Natural killer cell treated with Interleukin-12 subunit alpha and Interleukin-12 subunit beta and Interleukin-15 and Interleukin-18, amount 100 ng/mL, for 72 hours (primary cell): Measurements from ENCODE around the gene ATP8A2. TPM values are rescaled to one million over a fixed set of nuclear protein-coding genes. Genes with fewer than 3 reads are reported as not detected.
A peak's percentile ranks its signal among the peaks of the same experiment; 100 is the strongest.

Source experiments
- ATAC-seq, 2 donors: fragments of 150-1000 bp; cut with Tn5 transposase in 1 of 2; sonication (Bioruptor Pico), chemical (Tn5 transposase) in 1 of 2; 2 replicates each; pipeline ENCODE4 v1.10.0; 2021
- DNase-seq: peaks from one replicate; pipeline ENCODE4 v3.0.0; 2022; ENCODE audit warnings: low spot score
- H3K27ac Mint-ChIP-seq, 2 donors: 1 replicate in 1 of 2; 2 replicates in 1 of 2; pipeline ENCODE4 v1.8.0; 2022; ENCODE audit warnings: mixed read lengths in 2 of 2, mild to moderate bottlenecking in 1 of 2, moderate library complexity in 1 of 2
- H3K27me3 Mint-ChIP-seq, 2 donors: 1 replicate in 1 of 2; 2 replicates in 1 of 2; pipeline ENCODE4 v1.8.0; 2022; ENCODE audit warnings: mixed read lengths in 2 of 2
- H3K36me3 Mint-ChIP-seq: one replicate; pipeline ENCODE4 v1.8.0; 2022; ENCODE audit warnings: mixed read lengths
- H3K4me1 Mint-ChIP-seq, 2 donors: 1 replicate in 1 of 2; 2 replicates in 1 of 2; pipeline ENCODE4 v1.8.0; 2022; ENCODE audit warnings: low read depth in 2 of 2, mixed read lengths in 2 of 2, mild to moderate bottlenecking in 1 of 2
- H3K4me3 Mint-ChIP-seq: one replicate; pipeline ENCODE4 v1.8.0; 2022; ENCODE audit warnings: mixed read lengths
- H3K9me3 Mint-ChIP-seq: 2 replicates; pipeline ENCODE4 v1.8.0; 2022; ENCODE audit warnings: mixed read lengths
- total RNA-seq, 2 donors: library from RNA; stranded (reverse); gene quantifications; one replicate each; pipeline ENCODE4 v1.2.3, GENCODE V29; 2022

The ATP8A2 gene
- total RNA-seq, 2 donors from 2014 or later, result 0.10 to 0.14 TPM

DNA sequence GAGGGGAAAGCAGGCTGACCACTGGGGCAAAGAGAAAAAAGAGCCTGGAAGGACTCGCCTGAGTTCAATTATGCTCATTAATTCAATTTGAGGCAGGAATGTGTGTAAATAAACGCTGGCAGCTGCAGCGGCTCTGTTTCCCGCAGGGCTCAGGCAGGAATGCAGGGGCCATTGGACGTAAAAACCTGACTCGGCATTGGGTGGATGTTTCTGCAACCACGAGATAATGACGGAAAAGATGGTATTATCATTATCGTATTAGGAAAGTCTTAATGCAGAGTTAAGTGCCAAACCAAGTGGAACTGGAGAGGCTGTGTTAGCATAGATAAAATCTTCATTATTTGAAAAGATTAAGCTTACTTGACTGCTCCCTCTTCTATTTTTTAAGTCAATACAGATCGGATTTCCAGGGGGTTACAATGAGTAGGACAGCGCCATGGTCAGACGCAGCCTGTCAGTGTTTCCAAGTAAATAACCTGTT, 510.2 kb downstream of the ATP8A2 start:
- Mint-ChIP-seq H3K27ac (no peak overlapping the region), H3K27me3 (peaks cover 0 to 5% of the 10 kb centered on the region in 2 donors), H3K4me3 (no peak overlapping the region), H3K9me3 (no peaks in the 10 kb centered on the region), H3K4me1 (peaks cover 0 to 12% of the 10 kb centered on the region in 2 donors), H3K36me3 (no peaks in the 10 kb centered on the region)
- DNase-seq, result no peak
- ATAC-seq, result no peak

DNA sequence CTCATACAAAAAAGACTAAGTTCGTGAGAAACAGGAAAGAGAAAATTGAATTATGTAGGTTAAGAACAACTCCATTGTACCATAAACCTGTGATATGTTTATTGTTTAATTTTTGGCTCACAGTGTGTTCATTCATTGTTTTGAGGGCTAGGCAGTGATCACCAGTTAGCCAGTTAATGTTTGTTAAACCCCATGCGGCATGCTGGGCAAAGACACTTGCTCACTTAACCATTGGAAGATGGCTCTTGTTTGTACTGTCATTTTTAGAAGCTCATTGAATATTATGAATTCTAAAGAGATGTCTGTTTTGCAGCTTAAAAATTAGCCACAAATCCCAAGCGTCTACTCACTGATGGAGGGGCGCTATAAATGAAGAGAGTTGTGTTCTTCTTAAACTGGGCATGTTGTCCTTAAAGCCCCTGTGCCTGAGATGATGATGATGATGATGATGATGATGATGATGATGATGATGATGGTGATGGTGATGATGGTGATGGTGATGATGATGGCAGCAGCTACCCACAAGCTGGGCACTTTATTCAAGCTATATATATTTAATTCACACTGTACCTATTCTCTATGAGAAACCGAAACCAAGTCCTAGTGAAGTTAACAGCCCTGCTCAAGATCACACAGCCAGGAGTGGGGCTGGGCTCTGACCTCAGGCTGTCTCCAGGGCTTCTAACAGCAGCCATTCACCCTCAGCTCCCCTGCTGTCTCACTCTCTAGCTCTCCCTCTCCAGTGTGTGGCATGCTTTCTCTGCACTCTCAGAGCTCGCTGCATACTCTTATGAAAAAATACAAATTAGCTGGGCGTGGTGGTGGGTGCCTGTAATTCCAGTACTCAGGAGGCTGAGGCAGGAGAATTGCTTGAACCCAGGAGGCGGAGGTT, 510.9 kb downstream of the ATP8A2 start:
- no peaks in the 10 kb centered on the region for H3K36me3 Mint-ChIP-seq
- DNase-seq, result no peak
- H3K27ac Mint-ChIP-seq, result no peak overlapping the region
- no peaks in the 10 kb centered on the region for H3K9me3 Mint-ChIP-seq
- H3K27me3 Mint-ChIP-seq, result peaks cover 0 to 5% of the 10 kb centered on the region in 2 donors
- no peak overlapping the region for H3K4me3 Mint-ChIP-seq
- ATAC-seq, result peak in 1 of 2 donors; percentile 46
- H3K4me1 Mint-ChIP-seq, result peaks cover 0 to 12% of the 10 kb centered on the region in 2 donors

DNA sequence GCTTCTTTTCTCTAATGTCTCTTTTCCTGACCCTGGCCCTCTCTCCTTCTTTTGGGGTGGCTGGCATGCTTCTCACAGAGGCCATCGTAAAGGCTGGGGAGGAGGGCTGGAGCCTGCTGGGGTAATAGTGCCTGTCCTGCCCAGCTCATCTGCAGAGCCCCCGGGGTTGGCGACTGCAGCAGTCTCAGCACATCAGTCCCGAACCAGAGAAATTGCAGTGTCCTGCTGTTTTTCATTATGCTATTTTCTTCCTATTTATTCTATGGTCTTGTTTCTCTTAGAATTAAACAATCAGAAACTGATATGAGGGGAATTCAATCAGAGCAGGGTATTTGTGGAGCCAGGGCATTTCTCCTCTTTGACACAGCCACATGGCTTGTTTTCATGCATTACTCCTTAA, 513.6 kb downstream of the ATP8A2 start:
- no peak overlapping the region for H3K27ac Mint-ChIP-seq
- DNase-seq, result no peak
- no peaks in the 10 kb centered on the region for H3K9me3 Mint-ChIP-seq
- H3K4me3 Mint-ChIP-seq, result no peak overlapping the region
- H3K36me3 Mint-ChIP-seq, result no peaks in the 10 kb centered on the region
- peaks cover 0 to 12% of the 10 kb centered on the region in 2 donors for H3K4me1 Mint-ChIP-seq
- peaks cover 0 to 5% of the 10 kb centered on the region in 2 donors for H3K27me3 Mint-ChIP-seq
- ATAC-seq, result no peak

- peak; percentile 75 to 86 for ATAC-seq
- no peak for DNase-seq
- Mint-ChIP-seq H3K27ac (no peak overlapping the region), H3K4me1 (peaks cover 0 to 6% of the 10 kb centered on the region in 2 donors), H3K27me3 (peaks cover 0 to 2% of the 10 kb centered on the region in 2 donors), H3K9me3 (no peaks in the 10 kb centered on the region), H3K36me3 (no peaks in the 10 kb centered on the region), H3K4me3 (no peak overlapping the region)
These were observed 514.9 kb downstream of the ATP8A2 start for GRCh38 chr13:25886438-25887214.

GRCh38 chr13:25887962-25888655, 516.3 kb downstream of the ATP8A2 start:
- ATAC-seq (no peak), DNase-seq (no peak)
- peaks cover 6% of the 10 kb centered on the region in 2 donors for H3K27me3 Mint-ChIP-seq
- H3K36me3 Mint-ChIP-seq, result no peaks in the 10 kb centered on the region
- H3K4me1 Mint-ChIP-seq, result no peaks in the 10 kb centered on the region
- H3K9me3 Mint-ChIP-seq, result no peaks in the 10 kb centered on the region
- no peak overlapping the region for H3K4me3 Mint-ChIP-seq
- no peak overlapping the region for H3K27ac Mint-ChIP-seq

DNA sequence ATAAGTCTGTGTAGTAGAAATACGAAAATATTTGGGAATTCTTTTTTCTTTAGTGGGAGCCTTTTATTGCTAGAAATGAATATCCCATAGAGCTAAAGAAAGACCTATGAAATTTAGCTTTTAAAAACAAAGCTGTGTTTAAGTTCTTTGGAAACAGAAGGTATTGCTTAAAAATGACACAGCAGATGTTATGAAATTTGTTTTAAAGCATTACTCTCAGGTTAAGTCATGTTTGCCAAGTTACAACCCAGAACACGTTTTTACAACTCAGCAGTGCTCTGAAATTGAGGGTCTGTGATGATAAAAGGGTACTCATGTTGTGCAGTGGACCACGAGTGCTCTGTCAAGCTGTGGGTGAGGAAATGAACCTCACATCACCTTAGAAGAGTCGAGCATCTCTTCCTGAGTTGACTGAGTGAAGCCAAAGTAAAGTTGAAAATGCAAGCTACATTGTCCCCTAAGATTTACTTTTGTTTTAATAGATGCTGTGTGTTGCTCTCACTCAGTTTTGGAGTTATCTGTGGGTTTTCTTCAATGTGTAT, 519.0 kb downstream of the ATP8A2 start:
- Mint-ChIP-seq H3K27ac (no peak overlapping the region), H3K4me3 (no peak overlapping the region), H3K36me3 (peaks cover 1% of the 10 kb centered on the region), H3K4me1 (no peaks in the 10 kb centered on the region), H3K9me3 (peaks cover 3% of the 10 kb centered on the region), H3K27me3 (peaks cover 6 to 8% of the 10 kb centered on the region in 2 donors)
- ATAC-seq (peak in 1 of 2 donors; percentile 57), DNase-seq (no peak)

DNA sequence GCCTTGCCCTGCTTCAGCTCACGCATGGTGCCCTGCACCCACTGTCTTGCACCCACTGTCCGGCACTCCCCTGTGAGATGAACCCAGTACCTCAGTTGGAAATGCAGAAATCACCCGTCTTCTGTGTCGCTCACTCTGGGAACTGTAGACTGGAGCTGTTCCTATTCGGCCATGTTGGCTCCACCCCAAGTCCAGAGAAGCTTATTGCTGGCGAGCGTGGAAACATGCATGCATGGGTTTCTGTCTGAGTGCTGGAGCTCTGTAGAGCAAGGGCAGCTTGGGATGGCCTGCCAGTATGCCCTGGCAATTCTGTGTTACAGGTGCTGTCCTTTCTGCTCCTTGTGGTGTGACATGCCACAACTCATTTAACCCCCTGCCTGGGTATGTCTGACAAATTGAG, 527.2 kb downstream of the ATP8A2 start:
- DNase-seq, result no peak

DNA sequence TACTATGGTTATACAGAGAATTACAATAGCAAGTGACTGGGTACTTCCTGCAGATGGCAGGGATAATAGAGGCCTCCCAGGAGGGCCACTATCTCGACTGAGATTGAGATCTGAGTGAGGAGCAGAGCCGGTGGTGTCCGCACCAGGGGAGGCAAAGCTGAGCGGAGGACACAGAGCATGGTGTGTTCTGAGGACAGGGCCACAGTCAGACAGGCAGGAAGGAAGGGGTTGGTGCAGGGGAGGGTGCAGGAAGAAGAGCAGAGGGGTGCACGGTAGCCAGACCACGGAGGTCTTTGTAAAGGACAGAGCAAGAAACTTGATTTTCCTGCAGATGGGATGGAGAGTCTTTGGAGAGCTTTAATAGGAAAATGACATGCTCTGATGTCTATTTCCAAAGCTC, 527.7 kb downstream of the ATP8A2 start:
- Mint-ChIP-seq H3K27ac (peak overlapping the region; percentile 44 to 76), H3K36me3 (peaks cover 16% of the 10 kb centered on the region), H3K4me1 (peaks cover 20 to 35% of the 10 kb centered on the region in 2 donors), H3K4me3 (peak overlapping the region; percentile 74), H3K9me3 (peaks cover 9% of the 10 kb centered on the region), H3K27me3 (peaks cover 17 to 27% of the 10 kb centered on the region in 2 donors)
- ATAC-seq (no peak), DNase-seq (no peak)

More for the DNA sequence above, 527.2 kb downstream of the ATP8A2 start:
- Mint-ChIP-seq H3K36me3 (peaks cover 16% of the 10 kb centered on the region), H3K4me3 (no peak overlapping the region), H3K9me3 (peaks cover 9% of the 10 kb centered on the region), H3K4me1 (peaks cover 20 to 35% of the 10 kb centered on the region in 2 donors), H3K27ac (peak overlapping the region in 1 of 2 donors; percentile 76), H3K27me3 (peaks cover 17 to 27% of the 10 kb centered on the region in 2 donors)
- no peak for ATAC-seq

DNA sequence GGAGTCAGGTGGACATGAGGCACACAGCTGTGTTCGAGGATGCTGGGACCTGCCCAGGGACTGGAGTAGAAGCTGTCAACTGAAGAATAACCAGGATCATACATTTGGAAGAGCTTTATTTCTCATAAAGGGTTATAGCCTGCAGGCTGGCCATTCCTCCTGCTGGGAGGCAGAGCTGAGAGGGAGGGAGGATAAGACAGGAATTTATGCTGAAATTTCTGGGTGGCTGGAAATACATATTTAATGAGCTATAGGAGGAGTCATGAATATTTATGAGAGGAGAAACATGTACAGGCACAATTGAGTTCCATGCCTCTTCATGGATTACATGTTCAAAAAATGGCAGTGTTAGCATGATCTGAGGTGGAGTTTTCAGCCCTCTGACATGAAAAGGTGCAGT, 528.2 kb downstream of the ATP8A2 start:
- Mint-ChIP-seq H3K27me3 (peaks cover 17 to 27% of the 10 kb centered on the region in 2 donors), H3K36me3 (peaks cover 16% of the 10 kb centered on the region), H3K4me1 (peaks cover 20 to 35% of the 10 kb centered on the region in 2 donors), H3K9me3 (peaks cover 9% of the 10 kb centered on the region), H3K27ac (peak overlapping the region; percentile 44 to 76), H3K4me3 (peak overlapping the region; percentile 74)
- ATAC-seq, result no peak
- DNase-seq, result no peak

- peaks cover 5% of the 10 kb centered on the region for H3K9me3 Mint-ChIP-seq
- H3K4me1 Mint-ChIP-seq, result peaks cover 20 to 35% of the 10 kb centered on the region in 2 donors
- DNase-seq (peak; percentile 66), ATAC-seq (peak; percentile 95 to 97)
- peaks cover 10% of the 10 kb centered on the region for H3K36me3 Mint-ChIP-seq
- H3K27ac Mint-ChIP-seq, result peak overlapping the region in 1 of 2 donors; percentile 14
- H3K4me3 Mint-ChIP-seq, result no peak overlapping the region
- H3K27me3 Mint-ChIP-seq, result peaks cover 10 to 18% of the 10 kb centered on the region in 2 donors
These were observed 529.9 kb downstream of the ATP8A2 start for GRCh38 chr13:25901460-25902376.

- peaks cover 20 to 35% of the 10 kb centered on the region in 2 donors for H3K4me1 Mint-ChIP-seq
- H3K27ac Mint-ChIP-seq, result no peak overlapping the region
These were observed 530.7 kb downstream of the ATP8A2 start for GRCh38 chr13:25902455-25902854.

GRCh38 chr13:25902891-25903341, 531.1 kb downstream of the ATP8A2 start:
- peaks cover 3 to 12% of the 10 kb centered on the region in 2 donors for H3K27me3 Mint-ChIP-seq
- peaks cover 20 to 35% of the 10 kb centered on the region in 2 donors for H3K4me1 Mint-ChIP-seq
- peaks cover 1% of the 10 kb centered on the region for H3K9me3 Mint-ChIP-seq
- H3K4me3 Mint-ChIP-seq, result no peak overlapping the region
- no peak for DNase-seq
- ATAC-seq, result peak in 1 of 2 donors; percentile 70
- no peak overlapping the region for H3K27ac Mint-ChIP-seq
- H3K36me3 Mint-ChIP-seq, result peaks cover 3% of the 10 kb centered on the region

More at GRCh38 chr13:25902455-25902854, 530.7 kb downstream of the ATP8A2 start:
- peaks cover 7 to 17% of the 10 kb centered on the region in 2 donors for H3K27me3 Mint-ChIP-seq
- no peak for DNase-seq
- no peak overlapping the region for H3K4me3 Mint-ChIP-seq
- peaks cover 5% of the 10 kb centered on the region for H3K9me3 Mint-ChIP-seq
- no peak for ATAC-seq
- peaks cover 7% of the 10 kb centered on the region for H3K36me3 Mint-ChIP-seq
